IMR-90 (cell line): ENCODE results near the gene USH2A. TPM values are rescaled to one million over a fixed set of nuclear protein-coding genes. Genes with fewer than 3 reads are reported as not detected.

ENCODE experiments used
- ATAC-seq: fragments of 200-7000 bp; cut with Tn5 transposase; 2 replicates; pipeline ENCODE4 v1.9.1; 2020; ENCODE audit warnings: low read depth, mild to moderate bottlenecking, moderate library complexity
- BruUV-seq: library from RNA; stranded (reverse); fragments of 400-500 nt; replicated peaks from 2 replicates; lab custom pipeline; 2021; lab: Mats Ljungman, UMichigan
- CTCF ChIA-PET: fragments of 300-600 bp; formaldehyde crosslinking; extraction: SDS; loops from one replicate; lab custom pipeline; 2021; ENCODE audit warnings: antibody characterized with exemption; lab: Yijun Ruan, JAX
- POLR2A ChIA-PET: fragments of 300-600 bp; sonication (Branson Sonifier 250); formaldehyde crosslinking; loops from one replicate; lab custom pipeline; 2022; ENCODE audit warnings: antibody characterized with exemption; ENCODE audit not compliant: unreplicated experiment; lab: Charles Lee
- DNase-seq: peaks from one replicate; pipeline ENCODE4 v3.0.0; 2013
- H2AFZ ChIP-seq: replicated peaks from 2 replicates; pipeline ENCODE3; 2013; ENCODE audit warnings: low read length, mild to moderate bottlenecking; ENCODE audit not compliant: poor library complexity
- H2AK5ac ChIP-seq: 2 replicates; pipeline ENCODE4 v1.6.1; 2013; ENCODE audit warnings: low read depth, low read length, inconsistent platforms
- H2AK9ac ChIP-seq: replicated peaks from 2 replicates; pipeline ENCODE3; 2013; ENCODE audit warnings: mild to moderate bottlenecking, low read depth, low read length, moderate library complexity; ENCODE audit not compliant: poor library complexity
- H2BK120ac ChIP-seq: 2 replicates; pipeline ENCODE4 v1.6.1; 2013; ENCODE audit warnings: low read depth, low read length, inconsistent platforms
- H2BK15ac ChIP-seq: 3 replicates; pipeline ENCODE4 v1.6.1; 2013; ENCODE audit warnings: low read depth, low read length, inconsistent platforms
- H2BK20ac ChIP-seq: 2 replicates; pipeline ENCODE4 v1.6.1; 2013; ENCODE audit warnings: low read depth, mild to moderate bottlenecking, inconsistent platforms, low read length, moderate library complexity
- H2BK5ac ChIP-seq: 2 replicates; pipeline ENCODE4 v1.6.1; 2013; ENCODE audit warnings: mild to moderate bottlenecking, low read depth, low read length, inconsistent platforms; ENCODE audit not compliant: poor library complexity, severe bottlenecking
- H3K14ac ChIP-seq: replicated peaks from 2 replicates; pipeline ENCODE4 v1.6.1; 2013; ENCODE audit warnings: low read depth, low read length, inconsistent platforms
- H3K18ac ChIP-seq: 2 replicates; pipeline ENCODE4 v1.6.1; 2013; ENCODE audit warnings: low read depth, low read length, control low read depth
- H3K23ac ChIP-seq: 2 replicates; pipeline ENCODE4 v1.6.1; 2013; ENCODE audit warnings: low read depth, low read length, inconsistent platforms
- H3K27ac ChIP-seq: 2 replicates; pipeline ENCODE4 v1.5.1; 2013; ENCODE audit warnings: mild to moderate bottlenecking, control low read depth, low read length; ENCODE audit not compliant: insufficient read depth
- H3K27me3 ChIP-seq: 2 replicates; pipeline ENCODE4 v1.6.1; 2013; ENCODE audit warnings: low read length; ENCODE audit not compliant: control insufficient read depth, insufficient read depth
- H3K36me3 ChIP-seq: 2 replicates; pipeline ENCODE4 v1.6.1; 2013; ENCODE audit warnings: low read length, mixed read lengths; ENCODE audit not compliant: control insufficient read depth, insufficient read depth
- H3K4ac ChIP-seq: 2 replicates; pipeline ENCODE4 v1.6.1; 2013; ENCODE audit warnings: low read depth, low read length, inconsistent platforms
- H3K4me1 ChIP-seq: 2 replicates; pipeline ENCODE4 v1.6.1; 2013; ENCODE audit warnings: low read length, mixed read lengths; ENCODE audit not compliant: control insufficient read depth, insufficient read depth
- H3K4me2 ChIP-seq: 2 replicates; pipeline ENCODE4 v1.6.1; 2013; ENCODE audit warnings: low read depth, mild to moderate bottlenecking, control low read depth, low read length, moderate library complexity
- H3K4me3 ChIP-seq: 2 replicates; pipeline ENCODE4 v1.5.1; 2013; ENCODE audit warnings: low read depth, mild to moderate bottlenecking, control low read depth, low read length, moderate library complexity; ENCODE audit not compliant: insufficient read depth
- H3K56ac ChIP-seq: 2 replicates; pipeline ENCODE4 v1.6.1; 2013; ENCODE audit warnings: low read length, inconsistent platforms; ENCODE audit not compliant: insufficient read depth; ENCODE audit errors: extremely low read depth
- H3K79me1 ChIP-seq, 2 experiments: 2 replicates each; pipeline ENCODE4 v1.6.1; 2013; ENCODE audit warnings: low read length in 2 of 2, inconsistent platforms in 1 of 2, low read depth in 1 of 2
- H3K9ac ChIP-seq: 2 replicates; pipeline ENCODE4 v1.6.1; 2013; ENCODE audit warnings: low read depth, low read length, control low read depth
- H3K9me1 ChIP-seq: 2 replicates; pipeline ENCODE4 v1.6.1; 2013; ENCODE audit warnings: low read length, inconsistent platforms; ENCODE audit not compliant: insufficient read depth
- H3K9me3 ChIP-seq: 2 replicates; pipeline ENCODE4 v1.6.1; 2013; ENCODE audit warnings: low read length; ENCODE audit not compliant: control insufficient read depth, insufficient read depth
- H4K20me1 ChIP-seq: 2 replicates; pipeline ENCODE4 v1.6.1; 2013; ENCODE audit warnings: low read length, inconsistent platforms; ENCODE audit not compliant: insufficient read depth
- H4K5ac ChIP-seq: 2 replicates; pipeline ENCODE4 v1.6.1; 2013; ENCODE audit warnings: mild to moderate bottlenecking, low read depth, low read length, control low read depth
- H4K8ac ChIP-seq, 2 experiments: 2 replicates each; pipeline ENCODE4 v1.6.1; 2013; ENCODE audit warnings: low read depth in 2 of 2, low read length in 2 of 2, control low read depth in 1 of 2, inconsistent platforms in 1 of 2
- H4K91ac ChIP-seq: 2 replicates; pipeline ENCODE4 v1.6.1; 2013; ENCODE audit warnings: low read depth, low read length, inconsistent platforms; ENCODE audit not compliant: insufficient read depth
- BHLHE40 ChIP-seq: fragments of 150-350 bp; IDR thresholded peaks from 2 replicates; pipeline ENCODE4 v1.6.1; 2016; ENCODE audit warnings: mild to moderate bottlenecking, low read depth, low read length
- CEBPB ChIP-seq: IDR thresholded peaks from 2 replicates; pipeline ENCODE4 v1.6.1; 2012; ENCODE audit warnings: low read depth, low read length, improper control_type of control experiment
- CHD1 ChIP-seq: IDR thresholded peaks from 2 replicates; pipeline ENCODE4 v1.6.1; 2012; ENCODE audit warnings: low read depth, low read length, improper control_type of control experiment
- CTCF ChIP-seq: conservative IDR thresholded peaks from 2 replicates; pipeline ENCODE4 v1.5.1; 2012; ENCODE audit warnings: mild to moderate bottlenecking, low read depth, low read length, improper control_type of control experiment
- FOS ChIP-seq: fragments of 150-350 bp; IDR thresholded peaks from 2 replicates; pipeline ENCODE4 v1.6.1; 2016; ENCODE audit warnings: low read depth, low read length
- MAFK ChIP-seq: IDR thresholded peaks from 2 replicates; pipeline ENCODE4 v1.6.1; 2012; ENCODE audit warnings: low read depth, low read length, improper control_type of control experiment
- MAZ ChIP-seq: IDR thresholded peaks from 2 replicates; pipeline ENCODE4 v1.6.1; 2012; ENCODE audit warnings: low read depth, mild to moderate bottlenecking, low read length, improper control_type of control experiment, moderate library complexity, borderline replicate concordance
- MXI1 ChIP-seq: IDR thresholded peaks from 2 replicates; pipeline ENCODE4 v1.6.1; 2012; ENCODE audit warnings: low read depth, mild to moderate bottlenecking, low read length, moderate library complexity, borderline replicate concordance
- POLR2A ChIP-seq: IDR thresholded peaks from 2 replicates; pipeline ENCODE4 v1.6.1; 2012; ENCODE audit warnings: mild to moderate bottlenecking, low read depth, low read length
- RAD21 ChIP-seq: IDR thresholded peaks from 2 replicates; pipeline ENCODE4 v1.6.1; 2012; ENCODE audit warnings: low read length, improper control_type of control experiment
- RCOR1 ChIP-seq: IDR thresholded peaks from 2 replicates; pipeline ENCODE4 v1.6.1; 2012; ENCODE audit warnings: mild to moderate bottlenecking, low read length, improper control_type of control experiment; ENCODE audit not compliant: insufficient replicate concordance
- RFX5 ChIP-seq: IDR thresholded peaks from 2 replicates; pipeline ENCODE4 v1.8.0; 2012; ENCODE audit warnings: low read depth, mild to moderate bottlenecking, low read length, moderate library complexity
- USF2 ChIP-seq: fragments of 150-350 bp; IDR thresholded peaks from 2 replicates; pipeline ENCODE4 v1.6.1; 2017; ENCODE audit warnings: mild to moderate bottlenecking, antibody characterized with exemption, low read length, low read depth
- WGBS, 2 experiments: methylation state at CpG; one replicate each; pipeline versions ENCODE4 v1.1.5 to v1.1.7; 2013; ENCODE audit warnings: missing lambda C conversion rate in 2 of 2; ENCODE audit not compliant: insufficient read length in 1 of 2; ENCODE audit errors: extremely low coverage in 2 of 2; 5-methylcytosine and 5-hydroxymethylcytosine counted together
- dilution Hi-C: fragments of 300-500 bp; cut with HindIII; formaldehyde crosslinking; loops from one replicate; pipeline ENCODE4 v1.14.3; 2018; ENCODE audit warnings: low sequenced_read_pairs; ENCODE audit not compliant: unreplicated experiment
- in situ Hi-C: fragments of 300-500 bp; cut with MboI; formaldehyde crosslinking; loops from 3 replicates; pipeline ENCODE4 v1.14.3; 2019; ENCODE audit warnings: low sequenced_read_pairs, inconsistent platforms, mixed read lengths
- intact Hi-C: fragments of 100-400 bp; cut with micrococcal nuclease; formaldehyde crosslinking; loops from 2 replicates; pipeline ENCODE4 v1.10.0; 2022
- polyA plus RNA-seq, 3 experiments: library from polyadenylated mRNA; depleted of rRNA; stranded (reverse); fragments of >200 nt; gene quantifications; 2 replicates each; pipeline ENCODE4 v1.2.3, GENCODE V29; 2012; ENCODE audit warnings: low replicate concordance in 1 of 3
- total RNA-seq: library from RNA; depleted of rRNA; stranded (reverse); fragments of >200 nt; gene quantifications from 2 replicates; pipeline ENCODE4 v1.2.3, GENCODE V29; 2012

The USH2A gene
- total and polyA plus RNA-seq, 2 of the 4 experiments (the other 2 are of a cell fraction): under 0.01 to 0.02 TPM

GRCh38 chr1:216281757-216282156, 141.5 kb downstream of the USH2A start:
- intact Hi-C loops: no loop called here
- Histone ChIP-seq H3K27ac (no peak overlapping the region), H3K4me1 (no peaks in the 10 kb centered on the region), H3K9me1 (no peaks in the 10 kb centered on the region), H2AFZ (no peak overlapping the region), H3K9me3 (peaks cover 10% of the 10 kb centered on the region), H2BK5ac (no peak overlapping the region), H3K14ac (no peak overlapping the region), H2AK5ac (no peak overlapping the region), H3K4me3 (no peak overlapping the region), H4K20me1 (no peaks in the 10 kb centered on the region), H4K91ac (no peak overlapping the region), H3K4ac (no peak overlapping the region), H3K9ac (no peak overlapping the region), H3K23ac (no peak overlapping the region), H2BK20ac (no peak overlapping the region), H3K79me1 (no peaks in the 10 kb centered on the region), H4K5ac (no peak overlapping the region), H3K36me3 (no peaks in the 10 kb centered on the region), H2BK15ac (no peak overlapping the region), H3K18ac (no peak overlapping the region), H3K4me2 (no peak overlapping the region), H4K8ac (no peak overlapping the region), H2AK9ac (no peak overlapping the region), H3K56ac (no peak overlapping the region), H3K27me3 (no peaks in the 10 kb centered on the region), H2BK120ac (no peak overlapping the region)
- no peak for ATAC-seq
- DNase-seq: peak; percentile 1
- WGBS, 2 experiments: no CpG with 5 or more reads among the region's 2 CpGs
- ChIA-PET POLR2A (no interaction called here), CTCF (no interaction called here)
- in situ Hi-C loops: no loop called here
- TF ChIP-seq CEBPB (no peak), MAZ (no peak), USF2 (no peak), FOS (no peak), BHLHE40 (no peak), RCOR1 (no peak), CTCF (no peak), RFX5 (no peak), CHD1 (no peak), MXI1 (no peak), RAD21 (no peak), POLR2A (no peak), MAFK (no peak)
- no TSS peak for BruUV-seq
- dilution Hi-C loops: no loop called here
